Panc1 (cell line): Measurements from ENCODE around the gene PLEKHO1. TPM values are rescaled to one million over a fixed set of nuclear protein-coding genes. Genes with fewer than 3 reads are reported as not detected.

ENCODE experiments used
- ATAC-seq: fragments of 200-7000 bp; cut with Tn5 transposase; 2 replicates; pipeline ENCODE4 v1.9.1; 2020; ENCODE audit warnings: mild to moderate bottlenecking, moderate library complexity
- BruUV-seq: library from RNA; stranded (reverse); fragments of 400-500 nt; replicated peaks from 2 replicates; lab custom pipeline; 2021; lab: Mats Ljungman, UMichigan
- CTCF ChIA-PET: fragments of 300-600 bp; sonication (Branson Sonifier 250); formaldehyde crosslinking; loops from one replicate; lab custom pipeline; 2022; ENCODE audit warnings: antibody characterized with exemption; lab: Charles Lee
- POLR2A ChIA-PET: fragments of 300-600 bp; sonication (Branson Sonifier 250); formaldehyde crosslinking; loops from one replicate; lab custom pipeline; 2022; ENCODE audit warnings: antibody characterized with exemption; lab: Charles Lee
- DNase-seq: peaks from one replicate; pipeline ENCODE4 v3.0.0-alpha.2; 2010; ENCODE audit warnings: low read depth, low spot score
- H3K27ac ChIP-seq: 2 replicates; pipeline ENCODE4 v1.5.1; 2011; ENCODE audit warnings: mild to moderate bottlenecking, low read length, inconsistent platforms
- H3K27me3 ChIP-seq: fragments of 200-500 bp; sonication (Bioruptor generic); 2 replicates; pipeline ENCODE4 v1.6.0; 2014; ENCODE audit warnings: low read length, inconsistent platforms; ENCODE audit not compliant: control insufficient read depth, insufficient read depth
- H3K36me3 ChIP-seq: fragments of 200-500 bp; sonication (Bioruptor generic); 2 replicates; pipeline ENCODE4 v1.5.1; 2014; ENCODE audit warnings: inconsistent platforms, mild to moderate bottlenecking, low read length, moderate library complexity; ENCODE audit not compliant: control insufficient read depth, insufficient read depth
- H3K4me1 ChIP-seq: 2 replicates; pipeline ENCODE4 v1.5.1; 2011; ENCODE audit warnings: inconsistent platforms, mild to moderate bottlenecking, low read length, moderate library complexity; ENCODE audit not compliant: control insufficient read depth, insufficient read depth
- H3K4me3 ChIP-seq, 2 experiments: 2 replicates each; pipeline ENCODE4 v1.5.1; 2011 to 2012; ENCODE audit warnings: low read depth in 2 of 2, low read length in 2 of 2, mild to moderate bottlenecking in 2 of 2, inconsistent platforms in 1 of 2, moderate library complexity in 1 of 2
- H3K9me3 ChIP-seq: fragments of 200-500 bp; sonication (Bioruptor generic); 2 replicates; pipeline ENCODE4 v1.5.1; 2014; ENCODE audit warnings: low read depth, mild to moderate bottlenecking, inconsistent platforms, low read length, moderate library complexity; ENCODE audit not compliant: control insufficient read depth, insufficient read depth
- POLR2AphosphoS5 ChIP-seq: IDR thresholded peaks from 2 replicates; pipeline ENCODE4 v1.6.1; 2012; ENCODE audit warnings: mild to moderate bottlenecking, low read depth, low read length, moderate library complexity
- SIN3A ChIP-seq: IDR thresholded peaks from 2 replicates; pipeline ENCODE4 v1.6.1; 2012; ENCODE audit warnings: low read depth, mild to moderate bottlenecking, low read length, moderate library complexity, borderline replicate concordance; ENCODE audit not compliant: insufficient read depth
- TCF7L2 ChIP-seq: IDR thresholded peaks from 2 replicates; pipeline ENCODE4 v1.6.1; 2011; ENCODE audit warnings: mild to moderate bottlenecking, low read depth, low read length, inconsistent platforms
- in situ Hi-C: cut with HindIII; loops from 2 replicates; pipeline ENCODE4 v1.10.0; 2016; ENCODE audit warnings: low sequenced_read_pairs, low pct_unique_long_range_greater_than_20kb
- intact Hi-C: fragments of 100-400 bp; cut with micrococcal nuclease; formaldehyde crosslinking; loops from one replicate; pipeline ENCODE4 v1.10.0; 2022; ENCODE audit not compliant: unreplicated experiment
- total RNA-seq: library from RNA; stranded (reverse); gene quantifications from one replicate; pipeline ENCODE4 v1.2.1, GENCODE V29; 2021; ENCODE audit not compliant: unreplicated experiment
- TF ChIP-seq, protein P1 (sequence below): fragments of 450-650 bp; IDR thresholded peaks from 2 replicates; pipeline ENCODE4 v1.5.1; 2017; ENCODE audit warnings: mild to moderate bottlenecking
- TF ChIP-seq, protein P2 (sequence below), 2 experiments: IDR thresholded peaks; 2 replicates each; pipeline ENCODE4 v1.6.1; 2011 to 2012; ENCODE audit warnings: low read depth in 2 of 2, control low read depth in 1 of 2, low read length in 1 of 2, mild to moderate bottlenecking in 1 of 2, moderate library complexity in 1 of 2; ENCODE audit not compliant: insufficient read depth in 1 of 2

The PLEKHO1 gene
- total RNA-seq, 1 experiment from 2014 or later: 9.1 TPM

DNA sequence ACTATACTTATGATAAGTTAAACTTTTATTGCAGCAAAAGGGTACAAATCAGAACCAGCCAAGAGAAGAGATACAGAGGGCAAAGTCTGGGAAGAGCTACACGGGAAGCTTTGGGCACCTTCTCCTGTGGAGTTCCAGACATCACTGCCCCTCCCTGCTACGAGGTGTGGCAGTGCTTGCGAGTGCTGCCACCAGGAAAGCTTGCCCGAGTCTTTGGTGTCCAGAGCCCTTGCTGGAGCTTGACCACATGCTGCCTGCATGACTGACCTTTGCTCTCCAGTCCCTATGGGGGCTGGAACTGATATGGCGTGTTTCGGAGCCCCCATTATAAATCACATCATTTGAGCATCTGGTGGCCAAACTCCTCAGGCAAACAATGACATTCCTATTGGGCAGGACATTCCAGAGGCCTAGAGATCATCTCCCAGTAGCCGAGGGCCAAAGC, 23.4 kb downstream of the PLEKHO1 start:
- Histone ChIP-seq H3K9me3 (no peaks in the 10 kb centered on the region), H3K4me1 (no peaks in the 10 kb centered on the region), H3K4me3 (no peak overlapping the region), H3K27ac (no peak overlapping the region), H3K36me3 (no peaks in the 10 kb centered on the region), H3K27me3 (no peaks in the 10 kb centered on the region)
- no TSS peak for BruUV-seq
- ChIA-PET POLR2A (no interaction called here), CTCF (interaction anchor here (0.7 kb wide), 1 partner anchor 15 kb away, joined by 5 read pairs; no protein-coding TSS in a partner anchor)
- in situ Hi-C loops: no loop called here
- ATAC-seq: no peak
- TF ChIP-seq, protein P1, sequence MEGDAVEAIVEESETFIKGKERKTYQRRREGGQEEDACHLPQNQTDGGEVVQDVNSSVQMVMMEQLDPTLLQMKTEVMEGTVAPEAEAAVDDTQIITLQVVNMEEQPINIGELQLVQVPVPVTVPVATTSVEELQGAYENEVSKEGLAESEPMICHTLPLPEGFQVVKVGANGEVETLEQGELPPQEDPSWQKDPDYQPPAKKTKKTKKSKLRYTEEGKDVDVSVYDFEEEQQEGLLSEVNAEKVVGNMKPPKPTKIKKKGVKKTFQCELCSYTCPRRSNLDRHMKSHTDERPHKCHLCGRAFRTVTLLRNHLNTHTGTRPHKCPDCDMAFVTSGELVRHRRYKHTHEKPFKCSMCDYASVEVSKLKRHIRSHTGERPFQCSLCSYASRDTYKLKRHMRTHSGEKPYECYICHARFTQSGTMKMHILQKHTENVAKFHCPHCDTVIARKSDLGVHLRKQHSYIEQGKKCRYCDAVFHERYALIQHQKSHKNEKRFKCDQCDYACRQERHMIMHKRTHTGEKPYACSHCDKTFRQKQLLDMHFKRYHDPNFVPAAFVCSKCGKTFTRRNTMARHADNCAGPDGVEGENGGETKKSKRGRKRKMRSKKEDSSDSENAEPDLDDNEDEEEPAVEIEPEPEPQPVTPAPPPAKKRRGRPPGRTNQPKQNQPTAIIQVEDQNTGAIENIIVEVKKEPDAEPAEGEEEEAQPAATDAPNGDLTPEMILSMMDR: no peak
- no peak for TF ChIP-seq SIN3A
- intact Hi-C loops: no loop called here
- DNase-seq: no peak

DNA sequence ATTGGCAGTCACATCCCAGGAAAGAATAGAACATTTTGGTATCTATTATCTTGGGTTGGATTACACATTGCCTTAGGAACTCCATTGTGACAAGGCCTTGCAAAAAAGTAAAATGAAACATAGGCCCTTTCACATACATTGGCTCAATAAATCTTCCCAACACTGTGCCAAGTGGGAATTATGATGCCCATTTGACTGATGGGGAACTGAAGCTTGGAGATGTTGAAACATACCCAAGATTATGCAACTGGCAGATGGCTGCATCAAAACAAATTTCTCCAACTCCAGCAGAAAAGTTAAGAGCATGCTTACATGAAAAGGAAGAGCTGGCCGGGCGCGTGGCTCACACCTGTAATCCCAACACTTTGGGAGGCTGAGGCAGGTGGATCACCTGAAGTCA, 26.9 kb downstream of the PLEKHO1 start:
- no peaks in the 10 kb centered on the region for H3K9me3 ChIP-seq
- no TSS peak for BruUV-seq
- intact Hi-C loops (no loop called here), in situ Hi-C loops (no loop called here)
- no peak for ATAC-seq
- POLR2A ChIA-PET: no interaction called here
- no peak for DNase-seq
- H3K27ac ChIP-seq: no peak overlapping the region
- no peak overlapping the region for H3K4me3 ChIP-seq
- H3K36me3 ChIP-seq: no peaks in the 10 kb centered on the region
- TF ChIP-seq TCF7L2 (no peak), POLR2AphosphoS5 (no peak), SIN3A (no peak)
- TF ChIP-seq, protein P2, sequence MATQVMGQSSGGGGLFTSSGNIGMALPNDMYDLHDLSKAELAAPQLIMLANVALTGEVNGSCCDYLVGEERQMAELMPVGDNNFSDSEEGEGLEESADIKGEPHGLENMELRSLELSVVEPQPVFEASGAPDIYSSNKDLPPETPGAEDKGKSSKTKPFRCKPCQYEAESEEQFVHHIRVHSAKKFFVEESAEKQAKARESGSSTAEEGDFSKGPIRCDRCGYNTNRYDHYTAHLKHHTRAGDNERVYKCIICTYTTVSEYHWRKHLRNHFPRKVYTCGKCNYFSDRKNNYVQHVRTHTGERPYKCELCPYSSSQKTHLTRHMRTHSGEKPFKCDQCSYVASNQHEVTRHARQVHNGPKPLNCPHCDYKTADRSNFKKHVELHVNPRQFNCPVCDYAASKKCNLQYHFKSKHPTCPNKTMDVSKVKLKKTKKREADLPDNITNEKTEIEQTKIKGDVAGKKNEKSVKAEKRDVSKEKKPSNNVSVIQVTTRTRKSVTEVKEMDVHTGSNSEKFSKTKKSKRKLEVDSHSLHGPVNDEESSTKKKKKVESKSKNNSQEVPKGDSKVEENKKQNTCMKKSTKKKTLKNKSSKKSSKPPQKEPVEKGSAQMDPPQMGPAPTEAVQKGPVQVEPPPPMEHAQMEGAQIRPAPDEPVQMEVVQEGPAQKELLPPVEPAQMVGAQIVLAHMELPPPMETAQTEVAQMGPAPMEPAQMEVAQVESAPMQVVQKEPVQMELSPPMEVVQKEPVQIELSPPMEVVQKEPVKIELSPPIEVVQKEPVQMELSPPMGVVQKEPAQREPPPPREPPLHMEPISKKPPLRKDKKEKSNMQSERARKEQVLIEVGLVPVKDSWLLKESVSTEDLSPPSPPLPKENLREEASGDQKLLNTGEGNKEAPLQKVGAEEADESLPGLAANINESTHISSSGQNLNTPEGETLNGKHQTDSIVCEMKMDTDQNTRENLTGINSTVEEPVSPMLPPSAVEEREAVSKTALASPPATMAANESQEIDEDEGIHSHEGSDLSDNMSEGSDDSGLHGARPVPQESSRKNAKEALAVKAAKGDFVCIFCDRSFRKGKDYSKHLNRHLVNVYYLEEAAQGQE (IDR thresholded peaks at IDR 0.05; ENCODE audit: insufficient read depth in 1 of 2, low read depth in 2 of 2, low read length in 1 of 2): no peak
- TF ChIP-seq, protein P1: no peak
- no peaks in the 10 kb centered on the region for H3K27me3 ChIP-seq
- CTCF ChIA-PET: no interaction called here
- H3K4me1 ChIP-seq: no peaks in the 10 kb centered on the region
